ENCODE data around the gene PRKCZ. TPM values are rescaled to one million over a fixed set of nuclear protein-coding genes. Genes with fewer than 3 reads are reported as not detected.
A peak's percentile ranks its signal among the peaks of the same experiment; 100 is the strongest.

The PRKCZ gene
- total RNA-seq, 1 experiment from 2014 or later, result 0.83 TPM

DNA sequence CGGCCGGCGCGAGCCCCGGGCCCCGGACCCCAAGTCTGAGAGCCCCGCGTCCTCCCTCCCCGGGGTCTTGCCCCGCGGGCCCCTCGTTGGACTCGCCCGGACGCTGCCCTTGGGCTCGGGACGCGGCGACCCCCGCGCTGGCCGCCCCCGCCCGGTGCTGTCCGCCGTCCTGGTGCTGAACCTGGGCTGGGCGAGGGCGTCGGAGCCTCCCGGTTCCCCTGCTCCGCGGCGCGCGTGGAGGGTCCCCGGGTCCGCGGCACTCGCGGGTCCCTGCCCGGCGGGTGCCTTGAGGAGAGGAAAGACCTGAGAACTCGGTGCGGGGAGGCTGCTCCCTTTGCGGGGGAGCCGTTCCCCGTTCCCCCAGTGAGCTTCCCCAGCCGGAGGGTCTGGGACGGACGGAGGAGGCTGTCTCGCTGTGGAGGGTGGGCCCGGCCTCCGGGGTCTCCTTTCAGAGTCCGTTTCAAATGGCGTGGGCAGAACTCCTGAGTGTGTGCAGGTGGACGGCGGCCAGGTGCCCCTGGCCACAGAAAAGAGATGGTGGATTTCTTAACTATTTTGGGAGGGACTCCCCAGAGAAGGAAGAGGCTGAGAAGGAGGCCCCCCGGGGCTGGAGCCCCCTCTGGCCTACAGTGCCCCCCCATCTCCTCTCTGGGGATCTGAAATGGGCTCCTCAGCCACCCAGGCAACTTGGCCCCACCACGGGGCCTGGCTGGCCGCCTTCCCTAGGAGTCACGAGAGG lies 30.5 kb upstream of the PRKCZ start:
- Histone ChIP-seq H3K27ac (no peak overlapping the region), H3K36me3 (no peaks in the 10 kb centered on the region), H3K4me3 (no peak overlapping the region), H3K9me3 (replicated peaks) (no peaks in the 10 kb centered on the region), H3K4me1 (no peaks in the 10 kb centered on the region), H3K27me3 (peaks cover 27% of the 10 kb centered on the region)
- no peak for DNase-seq

DNA sequence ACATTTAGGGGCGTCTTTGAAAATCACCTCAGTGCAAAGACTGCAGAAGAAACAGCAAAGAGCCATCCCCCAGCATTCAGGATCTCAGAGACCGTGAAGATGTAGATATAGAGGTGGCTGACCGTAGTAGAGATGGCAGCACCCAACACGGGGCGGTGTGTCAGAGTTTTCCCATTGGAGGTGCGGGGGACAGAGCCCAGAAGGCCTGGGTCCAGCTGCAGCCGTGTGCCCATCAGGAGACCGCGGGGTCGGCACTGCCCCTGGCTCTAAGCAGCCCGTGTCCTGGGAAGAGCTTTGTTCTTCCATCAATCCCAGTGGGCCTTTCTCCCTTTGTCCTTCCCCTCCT lies 29.9 kb upstream of the PRKCZ start:
- H3K36me3 ChIP-seq, result no peaks in the 10 kb centered on the region
- H3K27ac ChIP-seq, result no peak overlapping the region
- peaks cover 24% of the 10 kb centered on the region for H3K27me3 ChIP-seq
- no peak overlapping the region for H3K4me3 ChIP-seq
- peaks cover 2% of the 10 kb centered on the region for H3K4me1 ChIP-seq
- no peak for DNase-seq
- no peaks in the 10 kb centered on the region for H3K9me3 ChIP-seq (replicated peaks)

- Histone ChIP-seq H3K9me3 (replicated peaks) (no peaks in the 10 kb centered on the region), H3K4me1 (peaks cover 11% of the 10 kb centered on the region), H3K27ac (no peak overlapping the region), H3K36me3 (no peaks in the 10 kb centered on the region), H3K27me3 (peaks cover 11% of the 10 kb centered on the region), H3K4me3 (no peak overlapping the region)
- DNase-seq, result no peak
These were observed 28.7 kb upstream of the PRKCZ start for GRCh38 chr1:2021550-2021949.

DNA sequence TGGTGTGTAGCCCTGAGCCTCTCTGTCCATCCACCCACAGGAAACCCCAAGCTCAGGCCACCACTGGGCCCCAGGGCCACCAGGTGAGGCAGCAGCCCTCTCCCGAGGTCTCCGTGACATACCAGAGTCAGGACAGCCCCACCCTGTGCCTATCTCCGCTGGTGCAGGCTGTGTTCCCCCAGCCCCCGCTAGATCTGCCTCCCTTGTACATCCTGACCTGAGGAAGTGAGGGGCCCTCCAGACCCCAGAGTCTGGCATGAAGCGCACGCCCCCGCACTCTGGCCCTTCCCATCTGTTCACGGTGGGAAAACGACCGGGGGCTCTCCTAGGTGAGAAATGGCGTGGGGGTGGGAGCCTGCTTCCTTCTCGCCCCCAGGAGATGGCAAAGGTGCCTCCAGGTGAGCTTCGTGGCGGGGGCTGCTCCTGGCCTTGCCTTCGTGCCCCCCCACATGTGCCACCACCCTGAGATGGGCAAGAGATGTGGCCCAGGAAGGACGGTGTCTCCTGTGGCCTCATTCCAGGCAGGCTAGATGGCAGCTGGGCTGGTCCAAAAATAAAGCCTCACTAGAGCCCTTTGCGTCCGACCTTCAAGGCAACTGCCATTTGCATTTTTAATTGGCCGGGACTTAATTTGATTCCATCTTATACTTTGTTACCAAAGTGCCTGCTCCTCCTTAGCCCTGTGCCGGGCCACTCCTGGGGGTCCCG lies 28.0 kb upstream of the PRKCZ start:
- Histone ChIP-seq H3K27ac (no peak overlapping the region), H3K36me3 (no peaks in the 10 kb centered on the region), H3K9me3 (replicated peaks) (no peaks in the 10 kb centered on the region), H3K4me3 (no peak overlapping the region), H3K4me1 (peaks cover 11% of the 10 kb centered on the region), H3K27me3 (peaks cover 4% of the 10 kb centered on the region)
- DNase-seq, result no peak

DNA sequence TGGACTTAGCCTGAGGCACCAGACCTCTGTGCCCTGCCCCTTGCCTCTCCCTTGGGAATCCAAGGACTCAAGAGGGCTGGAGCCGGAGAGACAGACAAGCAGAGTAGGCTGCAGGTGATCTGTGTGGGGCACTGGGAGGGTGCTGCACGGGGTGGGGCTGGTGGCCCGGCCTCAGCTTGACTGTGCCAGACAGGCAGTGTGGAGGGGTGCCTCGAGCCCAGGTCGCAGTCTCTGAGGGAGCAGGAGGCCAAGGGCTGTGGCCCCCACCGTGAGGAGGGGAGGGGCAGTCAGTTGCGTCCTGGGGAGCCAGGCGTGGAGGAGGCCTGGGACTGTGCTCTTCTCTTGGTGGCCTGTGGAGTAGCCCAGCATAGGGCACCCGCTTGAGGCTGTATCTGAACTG lies 27.0 kb upstream of the PRKCZ start:
- Histone ChIP-seq H3K9me3 (replicated peaks) (no peaks in the 10 kb centered on the region), H3K36me3 (no peaks in the 10 kb centered on the region), H3K27me3 (no peaks in the 10 kb centered on the region), H3K27ac (no peak overlapping the region), H3K4me3 (no peak overlapping the region), H3K4me1 (peaks cover 11% of the 10 kb centered on the region)
- no peak for DNase-seq

DNA sequence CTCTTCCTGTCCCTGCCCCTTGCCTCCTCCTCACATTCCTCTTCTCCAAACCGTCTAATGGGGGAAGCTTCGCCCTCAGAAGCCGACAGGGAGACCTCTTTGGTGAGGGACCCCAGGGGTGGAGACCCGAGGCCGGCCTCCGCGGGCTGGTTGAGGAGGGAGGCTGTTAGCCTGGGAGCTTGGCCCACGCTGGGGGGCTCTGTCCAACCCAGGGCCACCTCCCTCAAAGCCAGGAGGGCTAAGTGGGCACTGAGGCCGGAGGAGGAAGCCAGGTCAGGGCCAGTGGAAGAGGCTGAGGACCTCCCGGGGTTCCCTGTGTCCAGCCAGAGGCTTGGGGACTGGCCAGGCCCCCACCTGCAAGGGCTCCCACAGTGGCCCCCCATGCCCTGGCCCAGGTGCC lies 25.8 kb upstream of the PRKCZ start:
- Histone ChIP-seq H3K4me3 (no peak overlapping the region), H3K27me3 (no peaks in the 10 kb centered on the region), H3K27ac (no peak overlapping the region), H3K36me3 (no peaks in the 10 kb centered on the region), H3K4me1 (peaks cover 11% of the 10 kb centered on the region), H3K9me3 (replicated peaks) (no peaks in the 10 kb centered on the region)
- DNase-seq, result no peak

- Histone ChIP-seq H3K4me1 (peaks cover 11% of the 10 kb centered on the region), H3K36me3 (no peaks in the 10 kb centered on the region), H3K9me3 (replicated peaks) (no peaks in the 10 kb centered on the region), H3K27ac (no peak overlapping the region), H3K27me3 (no peaks in the 10 kb centered on the region), H3K4me3 (no peak overlapping the region)
- DNase-seq, result no peak
These were observed 25.3 kb upstream of the PRKCZ start for GRCh38 chr1:2024887-2025286.

DNA sequence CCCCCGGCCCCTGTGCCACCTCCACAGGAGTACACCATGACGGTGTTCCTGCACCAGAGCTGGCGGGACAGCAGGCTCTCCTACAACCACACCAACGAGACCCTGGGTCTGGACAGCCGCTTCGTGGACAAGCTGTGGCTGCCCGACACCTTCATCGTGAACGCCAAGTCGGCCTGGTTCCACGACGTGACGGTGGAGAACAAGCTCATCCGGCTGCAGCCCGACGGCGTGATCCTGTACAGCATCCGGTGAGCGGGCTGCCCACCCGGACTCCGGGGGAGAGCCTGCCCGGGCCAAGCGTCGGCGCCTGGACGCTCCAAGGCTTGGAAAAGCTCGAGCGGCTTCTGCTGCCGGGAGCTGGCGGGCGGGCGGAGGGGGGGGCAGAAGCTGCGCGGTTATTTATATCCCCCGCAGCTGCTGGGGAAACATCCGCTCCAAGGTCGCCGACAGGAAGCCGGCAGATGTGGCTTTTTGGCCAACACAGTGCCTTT lies 24.7 kb upstream of the PRKCZ start:
- Histone ChIP-seq H3K4me1 (peaks cover 11% of the 10 kb centered on the region), H3K27ac (peak overlapping the region; percentile 35; the same call in 1 of the 2 replicates), H3K27me3 (no peaks in the 10 kb centered on the region), H3K36me3 (no peaks in the 10 kb centered on the region), H3K4me3 (peak overlapping the region; percentile 37), H3K9me3 (replicated peaks) (no peaks in the 10 kb centered on the region)
- DNase-seq, result peak; percentile 82 to 86

- peaks cover 12% of the 10 kb centered on the region; the same call in 1 of the 2 replicates for H3K27me3 ChIP-seq
These were observed 22.1 kb upstream of the PRKCZ start for GRCh38 chr1:2027961-2028583.

DNA sequence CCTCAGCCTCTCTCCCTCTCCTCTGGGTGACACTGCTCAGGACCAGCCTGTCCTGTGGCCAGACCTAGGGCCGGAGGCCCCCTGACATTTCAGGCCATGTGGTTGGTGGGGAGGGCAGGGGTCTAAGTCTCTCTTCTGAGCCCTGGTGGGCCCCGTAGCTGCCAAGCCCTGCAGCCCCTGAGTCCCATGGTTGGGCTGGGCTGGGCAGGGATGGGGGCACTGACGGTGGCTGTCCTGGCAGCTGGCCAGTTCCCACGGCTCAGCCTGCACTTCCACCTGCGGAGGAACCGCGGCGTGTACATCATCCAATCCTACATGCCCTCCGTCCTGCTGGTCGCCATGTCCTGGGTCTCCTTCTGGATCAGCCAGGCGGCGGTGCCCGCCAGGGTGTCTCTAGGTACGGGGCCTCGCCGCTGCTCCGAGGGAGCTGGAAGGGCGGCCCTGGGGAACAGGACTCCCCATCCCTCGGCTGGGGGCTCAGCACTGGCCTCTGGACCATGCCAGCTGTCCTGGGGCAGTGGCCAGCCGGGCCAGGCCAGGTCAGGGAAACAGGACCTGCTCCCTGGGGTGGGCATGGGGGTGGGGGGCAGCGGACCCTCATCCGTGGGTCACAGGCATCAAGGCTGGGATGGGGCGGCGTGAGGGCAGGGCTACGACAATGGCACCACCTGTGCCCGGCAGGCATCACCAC lies 21.2 kb upstream of the PRKCZ start:
- no peaks in the 10 kb centered on the region for H3K9me3 ChIP-seq (replicated peaks)
- peaks cover 18% of the 10 kb centered on the region; the same call in 1 of the 2 replicates for H3K27me3 ChIP-seq
- H3K4me1 ChIP-seq, result peaks cover 30% of the 10 kb centered on the region
- H3K4me3 ChIP-seq, result no peak overlapping the region
- H3K27ac ChIP-seq, result no peak overlapping the region
- H3K36me3 ChIP-seq, result no peaks in the 10 kb centered on the region
- DNase-seq, result no peak

More at GRCh38 chr1:2027961-2028583, 22.1 kb upstream of the PRKCZ start:
- no peak for DNase-seq
- Histone ChIP-seq H3K4me3 (no peak overlapping the region), H3K4me1 (peaks cover 25% of the 10 kb centered on the region), H3K36me3 (no peaks in the 10 kb centered on the region), H3K27ac (no peak overlapping the region), H3K9me3 (replicated peaks) (no peaks in the 10 kb centered on the region)

DNA sequence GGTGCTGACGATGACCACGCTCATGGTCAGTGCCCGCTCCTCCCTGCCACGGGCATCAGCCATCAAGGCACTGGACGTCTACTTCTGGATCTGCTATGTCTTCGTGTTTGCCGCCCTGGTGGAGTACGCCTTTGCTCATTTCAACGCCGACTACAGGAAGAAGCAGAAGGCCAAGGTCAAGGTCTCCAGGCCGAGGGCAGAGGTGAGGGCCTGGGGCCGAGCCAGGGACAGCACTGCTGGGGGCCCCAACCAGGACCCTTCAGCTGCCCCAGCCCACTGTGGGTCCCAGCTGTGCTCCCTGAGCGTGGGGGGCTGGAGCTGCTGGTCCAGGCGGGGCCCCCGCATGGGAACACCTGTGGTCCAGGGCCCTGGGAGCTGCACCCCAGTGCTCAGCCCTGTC lies 20.6 kb upstream of the PRKCZ start:
- no peaks in the 10 kb centered on the region for H3K9me3 ChIP-seq (replicated peaks)
- peaks cover 18% of the 10 kb centered on the region; the same call in 1 of the 2 replicates for H3K27me3 ChIP-seq
- DNase-seq, result no peak
- H3K27ac ChIP-seq, result no peak overlapping the region
- H3K36me3 ChIP-seq, result no peaks in the 10 kb centered on the region
- H3K4me3 ChIP-seq, result no peak overlapping the region
- peaks cover 35% of the 10 kb centered on the region for H3K4me1 ChIP-seq

DNA sequence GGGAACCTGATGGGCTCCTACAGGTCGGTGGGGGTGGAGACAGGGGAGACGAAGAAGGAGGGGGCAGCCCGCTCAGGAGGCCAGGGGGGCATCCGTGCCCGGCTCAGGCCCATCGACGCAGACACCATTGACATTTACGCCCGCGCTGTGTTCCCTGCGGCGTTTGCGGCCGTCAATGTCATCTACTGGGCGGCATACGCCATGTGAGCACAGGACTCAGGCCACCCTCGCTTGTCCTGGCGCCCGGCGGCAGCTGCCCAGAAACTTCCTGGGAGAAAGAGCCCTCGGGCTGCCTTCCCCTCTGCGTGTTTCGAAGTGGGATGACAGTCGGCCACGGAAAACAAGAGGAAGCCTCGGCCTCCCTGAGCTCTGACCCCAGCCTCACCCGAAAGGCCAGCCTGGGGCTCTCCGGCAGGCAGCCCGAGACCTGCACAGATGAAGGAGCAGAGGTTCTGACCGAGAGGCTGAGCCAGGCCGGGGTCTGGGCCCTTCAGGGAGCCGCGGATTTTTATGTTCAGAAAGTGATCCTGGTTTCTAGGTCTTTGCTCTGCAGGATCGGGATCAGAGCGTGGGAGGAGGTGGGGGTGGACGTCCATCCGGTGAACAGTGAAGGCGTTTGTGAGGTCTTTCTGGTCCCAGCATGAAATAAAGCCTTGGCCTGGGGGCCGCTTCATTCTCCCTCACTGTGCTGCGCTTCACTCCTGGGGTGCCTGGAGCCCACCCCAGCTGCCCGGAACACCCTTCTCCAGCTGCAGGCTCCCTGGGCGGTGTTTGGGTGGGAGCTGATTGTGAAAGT lies 19.9 kb upstream of the PRKCZ start:
- H3K27me3 ChIP-seq, result peaks cover 18% of the 10 kb centered on the region; the same call in 1 of the 2 replicates
- no peak overlapping the region for H3K4me3 ChIP-seq
- no peak overlapping the region for H3K27ac ChIP-seq
- H3K9me3 ChIP-seq (replicated peaks), result no peaks in the 10 kb centered on the region
- H3K36me3 ChIP-seq, result no peaks in the 10 kb centered on the region
- DNase-seq, result no peak
- peaks cover 40% of the 10 kb centered on the region for H3K4me1 ChIP-seq

DNA sequence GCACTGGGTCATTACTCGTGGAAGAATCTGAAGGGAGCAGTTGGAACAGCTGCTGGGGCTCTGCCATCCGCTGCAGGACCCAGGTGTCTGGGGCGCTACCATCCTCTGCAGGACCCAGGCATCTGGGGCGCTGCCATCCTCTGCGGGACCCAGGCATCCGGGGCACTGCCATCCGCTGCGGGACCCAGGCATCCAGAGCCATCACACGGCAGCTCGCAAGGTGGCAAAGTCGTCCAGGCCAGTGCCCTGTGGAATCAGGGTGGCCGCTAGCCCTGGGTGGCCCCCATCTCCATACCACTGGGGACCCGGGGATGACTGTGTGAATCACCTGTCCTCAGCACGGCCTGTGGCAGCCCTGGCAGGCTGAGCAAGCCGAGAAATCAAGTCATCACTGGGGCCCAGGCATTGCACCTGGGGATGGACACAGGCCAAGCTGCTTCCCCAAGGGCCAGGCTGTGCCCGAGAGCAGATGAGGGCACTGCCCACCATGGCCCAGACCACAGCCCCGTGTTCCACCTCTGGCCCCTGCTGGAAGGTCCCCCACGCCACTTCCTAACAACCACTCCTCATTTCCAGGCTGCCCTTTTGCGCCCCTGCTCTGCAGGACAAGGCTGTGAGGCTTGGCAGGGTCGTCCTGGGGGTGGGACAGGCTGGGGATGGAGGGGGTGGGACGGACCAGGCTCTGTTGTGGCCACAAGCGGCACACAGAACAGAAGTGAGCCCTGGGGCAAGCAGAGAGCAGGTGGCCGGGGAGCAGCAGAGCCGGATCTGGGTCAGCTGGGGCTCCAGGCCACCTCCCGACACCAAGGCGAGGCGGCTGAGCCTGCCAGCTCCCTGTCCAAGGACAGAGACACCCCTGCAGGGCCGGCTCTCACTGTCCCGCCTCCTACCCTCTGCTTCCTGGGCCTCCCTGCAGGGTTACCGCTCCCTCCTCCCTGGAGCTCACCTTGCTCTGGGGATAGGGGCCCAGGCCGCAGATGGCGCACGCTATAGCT lies 18.4 kb upstream of the PRKCZ start:
- Histone ChIP-seq H3K36me3 (no peaks in the 10 kb centered on the region), H3K4me1 (peaks cover 34% of the 10 kb centered on the region), H3K9me3 (replicated peaks) (no peaks in the 10 kb centered on the region), H3K27ac (no peak overlapping the region), H3K27me3 (peaks cover 18% of the 10 kb centered on the region; the same call in 1 of the 2 replicates), H3K4me3 (no peak overlapping the region)
- DNase-seq, result peak; percentile 42 to 53
